Esophagus muscularis mucosa (tissue), 4 donors: ENCODE data around the gene GABRB3. TPM values are rescaled to one million over a fixed set of nuclear protein-coding genes. Genes with fewer than 3 reads are reported as not detected.

Source experiments
- DNase-seq: peaks from one replicate; pipeline ENCODE4 v3.0.0-alpha.2; 2017; ENCODE audit errors: extremely low spot score
- H3K27ac ChIP-seq, 4 donors: fragments of 200-600 bp; sonication (generic); replicated peaks in 1 of 4; 1 replicate in 3 of 4; 2 replicates in 1 of 4; pipeline ENCODE4 v1.5.1; 2016 to 2019; ENCODE audit warnings: mild to moderate bottlenecking in 1 of 4
- H3K27me3 ChIP-seq, 4 donors: fragments of 200-600 bp; sonication (generic); one replicate each; pipeline versions ENCODE4 v1.5.1 to v1.6.0; 2016 to 2019
- H3K36me3 ChIP-seq, 4 donors: fragments of 200-600 bp; sonication (generic); one replicate each; pipeline ENCODE4 v1.5.1; 2016 to 2019
- H3K4me1 ChIP-seq, 4 donors: fragments of 200-600 bp; sonication (generic); one replicate each; pipeline ENCODE4 v1.5.1; 2016 to 2019
- H3K4me3 ChIP-seq, 4 donors: fragments of 200-600 bp; sonication (generic); 1 replicate in 2 of 4; 2 replicates in 2 of 4; pipeline ENCODE4 v1.5.1; 2016 to 2019; ENCODE audit warnings: mild to moderate bottlenecking in 4 of 4, moderate library complexity in 1 of 4
- H3K9me3 ChIP-seq, 4 donors: fragments of 200-600 bp; sonication (generic); 1 replicate in 3 of 4; 2 replicates in 1 of 4; pipeline ENCODE4 v1.5.1; 2016 to 2019
- CTCF ChIP-seq, 3 experiments: fragments of 200-600 bp in 2 of 3; fragments of 450-650 bp in 1 of 3; sonication (generic) in 2 of 3; IDR thresholded peaks; one replicate each; pipeline ENCODE4 v1.5.1; 2017 to 2019; ENCODE audit warnings: antibody characterized with exemption in 3 of 3, mild to moderate bottlenecking in 2 of 3, moderate library complexity in 1 of 3
- EP300 ChIP-seq: sonication (generic); formaldehyde crosslinking; IDR thresholded peaks from one replicate; pipeline ENCODE4 v1.6.1; 2017; ENCODE audit warnings: antibody characterized with exemption
- POLR2A ChIP-seq: fragments of 450-650 bp; IDR thresholded peaks from one replicate; pipeline ENCODE4 v1.6.1; 2017; ENCODE audit warnings: antibody characterized with exemption, moderate library complexity, mild to moderate bottlenecking, low read depth
- POLR2AphosphoS5 ChIP-seq, 2 donors: sonication (generic); formaldehyde crosslinking; IDR thresholded peaks; one replicate each; pipeline ENCODE4 v1.6.1; 2017; ENCODE audit warnings: antibody characterized with exemption in 2 of 2
- WGBS: methylation state at CpG from one replicate; pipeline ENCODE4 v1.1.5; 2018; 5-methylcytosine and 5-hydroxymethylcytosine counted together
- intact Hi-C: fragments of 100-400 bp; cut with DNase I; formaldehyde crosslinking; loops from one replicate; pipeline ENCODE4 v1.15.1; 2023
- total RNA-seq, 4 donors: library from RNA; depleted of rRNA; stranded (reverse); fragments of >200 nt; gene quantifications; one replicate each; pipeline versions ENCODE4 v1.1.0 to v1.2.1, GENCODE V29; 2016

The GABRB3 gene
- total RNA-seq, 4 donors from 2014 or later, result 3.0 to 7.9 (median 4.2) TPM

- Histone ChIP-seq H3K36me3 (no peaks in the 10 kb centered on the region), H3K4me1 (no peaks in the 10 kb centered on the region), H3K9me3 (peaks cover 0 to 21% (median 14%) of the 10 kb centered on the region in 4 donors), H3K27ac (no peak overlapping the region), H3K4me3 (no peak overlapping the region), H3K27me3 (no peaks in the 10 kb centered on the region)
- intact Hi-C loops, result no loop called here
- 75% methylated on average over 1 of the region's 2 CpGs for WGBS
- TF ChIP-seq EP300, result no peak
- no peak for TF ChIP-seq CTCF (IDR thresholded peaks at IDR 0.05)
- no peak for TF ChIP-seq POLR2A
- no peak for TF ChIP-seq POLR2AphosphoS5 (IDR thresholded peaks at IDR 0.05)
- no peak for DNase-seq
Measured at GRCh38 chr15:26598704-26599103, 174.2 kb downstream of the GABRB3 start.

- no peak overlapping the region for H3K27ac ChIP-seq
- no peaks in the 10 kb centered on the region for H3K27me3 ChIP-seq
- TF ChIP-seq EP300 (no peak), CTCF (IDR thresholded peaks at IDR 0.05) (no peak), POLR2A (no peak), POLR2AphosphoS5 (IDR thresholded peaks at IDR 0.05) (no peak)
- H3K9me3 ChIP-seq, result peaks cover 0 to 13% (median 11%) of the 10 kb centered on the region in 4 donors
- no peak for DNase-seq
- H3K4me1 ChIP-seq, result no peaks in the 10 kb centered on the region
- H3K36me3 ChIP-seq, result no peaks in the 10 kb centered on the region
- H3K4me3 ChIP-seq, result no peak overlapping the region
- intact Hi-C loops, result no loop called here
- WGBS, result 0% methylated on average over 1 of the region's 2 CpGs
Measured at GRCh38 chr15:26595611-26596010, 177.3 kb downstream of the GABRB3 start.

- Histone ChIP-seq H3K36me3 (no peaks in the 10 kb centered on the region), H3K27me3 (no peaks in the 10 kb centered on the region), H3K27ac (no peak overlapping the region), H3K4me3 (no peak overlapping the region), H3K9me3 (no peaks in the 10 kb centered on the region), H3K4me1 (no peaks in the 10 kb centered on the region)
- intact Hi-C loops, result no loop called here
- 65% methylated on average over 2 of the region's 2 CpGs for WGBS
- DNase-seq, result no peak
- TF ChIP-seq EP300, result no peak
- TF ChIP-seq POLR2A, result no peak
- TF ChIP-seq CTCF (IDR thresholded peaks at IDR 0.05), result no peak
- TF ChIP-seq POLR2AphosphoS5 (IDR thresholded peaks at IDR 0.05), result no peak
Measured at GRCh38 chr15:26590676-26591075, 182.2 kb downstream of the GABRB3 start.

- 87% methylated on average over 6 of the region's 6 CpGs for WGBS
- Histone ChIP-seq H3K9me3 (no peaks in the 10 kb centered on the region), H3K36me3 (peaks cover 0 to 7% (median 0%) of the 10 kb centered on the region in 4 donors), H3K4me3 (no peak overlapping the region), H3K27me3 (no peaks in the 10 kb centered on the region), H3K27ac (no peak overlapping the region), H3K4me1 (no peaks in the 10 kb centered on the region)
- DNase-seq, result no peak
- intact Hi-C loops, result no loop called here
- TF ChIP-seq EP300 (no peak), CTCF (IDR thresholded peaks at IDR 0.05) (no peak), POLR2AphosphoS5 (IDR thresholded peaks at IDR 0.05) (no peak), POLR2A (no peak)
Measured at GRCh38 chr15:26582840-26583239, 190.0 kb downstream of the GABRB3 start.

GRCh38 chr15:26580943-26581342 lies 191.9 kb downstream of the GABRB3 start:
- Histone ChIP-seq H3K27ac (no peak overlapping the region), H3K9me3 (no peaks in the 10 kb centered on the region), H3K36me3 (peaks cover 0 to 7% (median 0%) of the 10 kb centered on the region in 4 donors), H3K27me3 (no peaks in the 10 kb centered on the region), H3K4me1 (no peaks in the 10 kb centered on the region), H3K4me3 (no peak overlapping the region)
- no peak for DNase-seq
- 52% methylated on average over 4 of the region's 4 CpGs for WGBS
- intact Hi-C loops, result no loop called here
- TF ChIP-seq POLR2AphosphoS5 (IDR thresholded peaks at IDR 0.05) (no peak), POLR2A (no peak), EP300 (no peak), CTCF (IDR thresholded peaks at IDR 0.05) (no peak)
